Tibial nerve (tissue), 4 donors: ENCODE results near the gene INPP4A. TPM values are rescaled to one million over a fixed set of nuclear protein-coding genes. Genes with fewer than 3 reads are reported as not detected.
"Not testable (repeated sequence)": the region's sequence is repeated elsewhere in the genome, so short reads cannot be mapped to it uniquely, and the experiment has no call there.

Source experiments
- DNase-seq, 2 donors: peaks; one replicate each; pipeline ENCODE4 v3.0.0-alpha.2; 2019; ENCODE audit warnings: low spot score in 2 of 2
- H3K27ac ChIP-seq, 4 donors: fragments of 200-600 bp; sonication (generic) in 3 of 4; one replicate each; pipeline ENCODE4 v1.5.1; 2017 to 2019; ENCODE audit warnings: mild to moderate bottlenecking in 1 of 4
- H3K27me3 ChIP-seq, 2 donors: fragments of 200-600 bp; sonication (generic) in 1 of 2; one replicate each; pipeline versions ENCODE4 v1.5.1 to v1.6.0; 2017 to 2019
- H3K36me3 ChIP-seq, 3 donors: fragments of 200-600 bp; sonication (generic); one replicate each; pipeline ENCODE4 v1.5.1; 2018 to 2019
- H3K4me1 ChIP-seq, 4 donors: fragments of 200-600 bp; sonication (generic) in 3 of 4; one replicate each; pipeline ENCODE4 v1.5.1; 2017 to 2019
- H3K4me3 ChIP-seq, 4 donors: fragments of 200-600 bp; sonication (generic) in 3 of 4; one replicate each; pipeline ENCODE4 v1.5.1; 2017 to 2019; ENCODE audit warnings: mild to moderate bottlenecking in 1 of 4, moderate library complexity in 1 of 4
- H3K9me3 ChIP-seq, 4 donors: fragments of 200-600 bp; sonication (generic) in 3 of 4; one replicate each; pipeline ENCODE4 v1.5.1; 2017 to 2019
- EP300 ChIP-seq, 2 donors: sonication (generic); formaldehyde crosslinking; IDR thresholded peaks; one replicate each; pipeline ENCODE4 v1.6.1; 2017; ENCODE audit warnings: antibody characterized with exemption in 2 of 2, mild to moderate bottlenecking in 1 of 2
- POLR2A ChIP-seq, 2 donors: fragments of 450-650 bp; IDR thresholded peaks; one replicate each; pipeline ENCODE4 v1.6.1; 2017; ENCODE audit warnings: antibody characterized with exemption in 2 of 2, mild to moderate bottlenecking in 2 of 2, moderate library complexity in 2 of 2
- WGBS, 2 donors: methylation state at CpG; one replicate each; pipeline ENCODE4 v1.1.5; 2018; 5-methylcytosine and 5-hydroxymethylcytosine counted together
- total RNA-seq, 4 donors: library from RNA; depleted of rRNA; stranded (reverse); fragments of >200 nt; gene quantifications; one replicate each; pipeline ENCODE4 v1.1.0, GENCODE V29; 2016
- TF ChIP-seq, protein P1 (sequence below), 5 experiments: fragments of 200-600 bp in 3 of 5; fragments of 450-650 bp in 2 of 5; sonication (generic) in 3 of 5; IDR thresholded peaks; one replicate each; pipeline ENCODE4 v1.5.1; 2016 to 2019; ENCODE audit warnings: antibody characterized with exemption in 5 of 5, mild to moderate bottlenecking in 3 of 5, moderate library complexity in 2 of 5

INPP4A gene
- total RNA-seq, 4 donors from 2014 or later: 23.7 to 45.0 (median 30.9) TPM

DNA sequence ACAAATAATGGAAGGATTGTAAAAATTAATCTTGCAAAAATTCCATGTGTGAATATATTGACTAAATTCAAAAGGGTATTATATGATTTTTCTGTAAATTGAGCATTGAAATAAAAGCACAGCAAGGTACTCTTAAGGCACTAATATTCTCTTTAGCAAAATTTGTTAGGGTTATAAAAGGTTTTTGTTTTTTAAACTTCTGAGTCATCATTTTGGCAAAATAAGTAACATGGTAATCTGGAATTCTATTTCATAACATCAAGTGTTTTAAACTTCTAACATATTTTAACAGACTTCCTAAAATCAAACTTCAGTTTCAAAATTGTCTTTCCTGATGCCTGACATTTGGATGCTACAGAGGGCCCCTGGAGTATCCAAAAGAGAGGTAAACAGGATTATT, 12.5 kb upstream of the INPP4A start:
- Histone ChIP-seq H3K4me1 (no peaks in the 10 kb centered on the region), H3K27ac (no peak overlapping the region), H3K9me3 (peaks cover 0 to 22% (median 0%) of the 10 kb centered on the region in 4 donors), H3K27me3 (no peaks in the 10 kb centered on the region), H3K36me3 (no peaks in the 10 kb centered on the region), H3K4me3 (no peak overlapping the region)
- TF ChIP-seq POLR2A (IDR thresholded peaks at IDR 0.05) (no peak), EP300 (IDR thresholded peaks at IDR 0.05) (no peak)
- TF ChIP-seq, protein P1, sequence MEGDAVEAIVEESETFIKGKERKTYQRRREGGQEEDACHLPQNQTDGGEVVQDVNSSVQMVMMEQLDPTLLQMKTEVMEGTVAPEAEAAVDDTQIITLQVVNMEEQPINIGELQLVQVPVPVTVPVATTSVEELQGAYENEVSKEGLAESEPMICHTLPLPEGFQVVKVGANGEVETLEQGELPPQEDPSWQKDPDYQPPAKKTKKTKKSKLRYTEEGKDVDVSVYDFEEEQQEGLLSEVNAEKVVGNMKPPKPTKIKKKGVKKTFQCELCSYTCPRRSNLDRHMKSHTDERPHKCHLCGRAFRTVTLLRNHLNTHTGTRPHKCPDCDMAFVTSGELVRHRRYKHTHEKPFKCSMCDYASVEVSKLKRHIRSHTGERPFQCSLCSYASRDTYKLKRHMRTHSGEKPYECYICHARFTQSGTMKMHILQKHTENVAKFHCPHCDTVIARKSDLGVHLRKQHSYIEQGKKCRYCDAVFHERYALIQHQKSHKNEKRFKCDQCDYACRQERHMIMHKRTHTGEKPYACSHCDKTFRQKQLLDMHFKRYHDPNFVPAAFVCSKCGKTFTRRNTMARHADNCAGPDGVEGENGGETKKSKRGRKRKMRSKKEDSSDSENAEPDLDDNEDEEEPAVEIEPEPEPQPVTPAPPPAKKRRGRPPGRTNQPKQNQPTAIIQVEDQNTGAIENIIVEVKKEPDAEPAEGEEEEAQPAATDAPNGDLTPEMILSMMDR (IDR thresholded peaks at IDR 0.05): no peak
- DNase-seq: no peak

DNA sequence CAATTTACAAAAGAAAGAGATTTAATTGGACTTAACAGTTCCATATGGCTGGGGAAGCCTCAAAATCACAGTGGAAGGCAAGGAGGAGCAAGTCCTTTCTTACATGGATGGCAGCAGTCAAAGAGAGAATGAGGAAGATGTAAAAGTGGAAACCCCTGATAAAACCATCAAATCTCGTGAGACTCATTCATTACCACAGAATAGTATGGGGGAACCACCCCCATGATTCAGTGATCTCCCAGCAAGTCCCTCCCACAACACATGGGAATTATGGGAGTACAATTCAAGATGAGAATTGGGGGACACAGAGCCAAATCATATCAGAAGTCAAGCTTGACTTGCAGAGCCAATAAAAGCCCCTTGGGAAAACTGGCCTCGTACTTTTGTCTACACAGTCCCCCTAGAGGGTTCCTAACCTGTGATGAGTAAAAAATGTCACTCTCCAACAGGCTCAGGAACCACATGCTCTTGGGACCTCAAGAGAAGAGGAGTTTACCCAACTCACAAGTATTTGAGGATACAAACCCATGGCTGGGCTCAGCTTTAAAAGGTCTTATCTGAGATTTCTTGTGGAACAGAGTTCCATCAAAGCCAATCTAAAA, 11.2 kb upstream of the INPP4A start:
- no peak for DNase-seq
- WGBS, 2 donors: 66 to 69% methylated on average over 2 of the region's 2 CpGs
- Histone ChIP-seq H3K9me3 (peaks cover 0 to 22% (median 0%) of the 10 kb centered on the region in 4 donors), H3K4me3 (no peak overlapping the region), H3K4me1 (no peaks in the 10 kb centered on the region), H3K27me3 (no peaks in the 10 kb centered on the region), H3K27ac (no peak overlapping the region), H3K36me3 (no peaks in the 10 kb centered on the region)
- TF ChIP-seq, protein P1 (IDR thresholded peaks at IDR 0.05): no peak
- TF ChIP-seq POLR2A (IDR thresholded peaks at IDR 0.05) (no peak), EP300 (IDR thresholded peaks at IDR 0.05) (no peak)

DNA sequence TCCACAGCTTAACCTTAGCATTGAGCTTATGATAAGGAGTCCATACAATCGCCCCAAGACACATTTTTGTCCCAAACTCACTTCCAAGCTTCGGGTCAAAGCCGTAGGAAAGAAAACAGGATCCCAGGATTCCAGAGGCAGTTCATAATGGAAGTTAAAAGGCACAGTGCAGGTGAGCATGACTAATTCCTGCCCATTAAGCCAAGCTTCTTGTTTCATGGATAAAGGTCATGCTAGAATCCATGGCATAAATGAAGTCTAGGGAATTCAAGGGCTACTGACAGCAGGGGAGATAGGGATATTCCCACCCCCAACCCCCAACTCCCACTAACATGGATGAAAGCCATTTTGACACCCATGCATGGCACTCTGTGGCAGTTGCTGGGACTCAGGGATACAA, 10.2 kb upstream of the INPP4A start:
- Histone ChIP-seq H3K27ac (no peak overlapping the region), H3K9me3 (peaks cover 0 to 22% (median 0%) of the 10 kb centered on the region in 4 donors), H3K36me3 (no peaks in the 10 kb centered on the region), H3K4me1 (no peaks in the 10 kb centered on the region), H3K4me3 (no peak overlapping the region), H3K27me3 (no peaks in the 10 kb centered on the region)
- WGBS, 2 donors: 77 to 90% methylated on average over 3 of the region's 3 CpGs
- DNase-seq: no peak
- TF ChIP-seq POLR2A (IDR thresholded peaks at IDR 0.05) (no peak), EP300 (IDR thresholded peaks at IDR 0.05) (no peak)
- TF ChIP-seq, protein P1 (IDR thresholded peaks at IDR 0.05): no peak

DNA sequence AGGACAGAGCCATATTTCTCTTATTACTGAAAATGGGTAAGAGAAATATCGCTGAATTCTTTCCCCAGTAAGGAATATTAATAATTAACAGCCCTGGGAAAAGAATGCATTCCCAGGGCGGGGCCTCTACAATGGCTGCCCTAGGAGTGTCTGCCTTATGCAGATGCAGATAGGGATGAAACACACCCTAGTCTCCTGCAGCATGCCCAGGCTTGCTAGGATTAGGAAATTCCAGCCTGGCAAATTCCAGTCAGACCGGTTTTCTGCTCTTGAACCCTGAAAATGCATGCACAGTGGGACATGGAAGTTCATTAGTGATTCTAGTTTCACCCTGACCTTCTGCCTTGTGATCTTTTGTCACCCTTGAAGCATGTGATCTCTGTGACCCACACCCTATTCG, 9.0 kb upstream of the INPP4A start:
- not testable (repeated sequence) for H3K36me3 ChIP-seq, H3K27ac ChIP-seq, H3K4me3 ChIP-seq, H3K4me1 ChIP-seq, H3K27me3 ChIP-seq, DNase-seq
- peaks cover 0 to 22% (median 0%) of the 10 kb centered on the region in 4 donors for H3K9me3 ChIP-seq
- 82 to 87% methylated on average over 4 of the region's 4 CpGs for WGBS, 2 donors

DNA sequence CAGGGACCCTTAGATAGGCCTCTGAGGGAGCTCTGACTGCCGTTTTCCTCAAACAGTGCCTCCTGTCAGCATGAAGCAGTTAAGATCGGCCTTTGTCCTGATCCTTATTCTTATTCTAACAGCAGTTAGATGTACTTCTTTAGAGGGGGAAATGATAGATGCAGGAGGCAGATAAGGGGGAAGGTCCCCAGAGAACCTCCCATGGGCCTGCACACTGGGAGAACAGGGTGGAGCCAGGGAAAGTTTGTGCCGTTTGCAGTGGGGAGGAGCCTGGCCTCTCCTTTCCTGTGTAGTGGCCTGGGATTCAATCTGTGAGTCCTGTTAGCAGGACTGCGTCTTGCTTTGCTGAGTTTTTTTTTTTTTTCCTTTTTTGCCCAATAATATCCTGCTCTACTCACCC, 7.9 kb upstream of the INPP4A start:
- H3K4me1 ChIP-seq: no peaks in the 10 kb centered on the region
- no peaks in the 10 kb centered on the region for H3K27me3 ChIP-seq
- peaks cover 0 to 22% (median 0%) of the 10 kb centered on the region in 4 donors for H3K9me3 ChIP-seq
- TF ChIP-seq, protein P1 (IDR thresholded peaks at IDR 0.05): no peak
- no peak for TF ChIP-seq POLR2A (IDR thresholded peaks at IDR 0.05)
- no peak for TF ChIP-seq EP300 (IDR thresholded peaks at IDR 0.05)
- H3K36me3 ChIP-seq: no peaks in the 10 kb centered on the region
- H3K4me3 ChIP-seq: no peak overlapping the region
- DNase-seq: no peak
- no peak overlapping the region for H3K27ac ChIP-seq
- WGBS, 2 donors: 56 to 57% methylated on average over 4 of the region's 4 CpGs
